ENCODE results near the gene MAP7. TPM values are rescaled to one million over a fixed set of nuclear protein-coding genes. Genes with fewer than 3 reads are reported as not detected.

MAP7 gene
- total and polyA plus RNA-seq, 2 experiments from 2014 or later: 44.7 to 49.2 TPM

- H3K9me3 Mint-ChIP-seq: no peaks in the 10 kb centered on the region
- no peak overlapping the region for H3K4me3 Mint-ChIP-seq
- no peak for ATAC-seq
- H3K36me3 ChIP-seq (ENCODE audit: insufficient read depth): no peaks in the 10 kb centered on the region
- no peak for DNase-seq (ENCODE audit: low spot score)
- no peak overlapping the region for H3K27ac ChIP-seq (ENCODE audit: low read depth)
- H3K27ac Mint-ChIP-seq: no peak overlapping the region
- H3K4me2 ChIP-seq: no peak overlapping the region
- H3K27me3 ChIP-seq (ENCODE audit: insufficient read depth): no peaks in the 10 kb centered on the region
- H3F3A ChIP-seq (replicated peaks; ENCODE audit: low read depth): 0 out of 2 replicates have a peak, but pooled peaks cover 6% of the 10 kb centered on the region
- H3K27me3 Mint-ChIP-seq (ENCODE audit: insufficient read depth, low read depth, poor library complexity): no peaks in the 10 kb centered on the region
- peaks cover 2% of the 10 kb centered on the region; the same call in 2 of the 3 replicates for H3K36me3 Mint-ChIP-seq (ENCODE audit: low read depth)
- peaks cover 100% of the 10 kb centered on the region for H3K79me2 ChIP-seq (replicated peaks; ENCODE audit: insufficient read depth)
- H3K4me1 Mint-ChIP-seq: peaks cover 58% of the 10 kb centered on the region
- H3K4me1 ChIP-seq (ENCODE audit: insufficient read depth): peaks cover 65% of the 10 kb centered on the region
- H3K9me2 ChIP-seq (ENCODE audit: insufficient read depth): no peaks in the 10 kb centered on the region
- H4K20me1 ChIP-seq (replicated peaks; ENCODE audit: insufficient read depth): peaks cover 19% of the 10 kb centered on the region
- H3K4me3 ChIP-seq: no peak overlapping the region
- no peak overlapping the region for H2AFZ ChIP-seq
- TF ChIP-seq POLR2AphosphoS5 (IDR thresholded peaks at IDR 0.05; ENCODE audit: low read depth): no peak
- TF ChIP-seq NANOG (IDR thresholded peaks at IDR 0.05; ENCODE audit: borderline replicate concordance): no peak
- TF ChIP-seq STAT1 (IDR thresholded peaks at IDR 0.05; ENCODE audit: unreplicated experiment): no peak
- TF ChIP-seq ZNF462 (CRISPR knock-in tag; IDR thresholded peaks at IDR 0.05): no peak
- TF ChIP-seq, protein P1, sequence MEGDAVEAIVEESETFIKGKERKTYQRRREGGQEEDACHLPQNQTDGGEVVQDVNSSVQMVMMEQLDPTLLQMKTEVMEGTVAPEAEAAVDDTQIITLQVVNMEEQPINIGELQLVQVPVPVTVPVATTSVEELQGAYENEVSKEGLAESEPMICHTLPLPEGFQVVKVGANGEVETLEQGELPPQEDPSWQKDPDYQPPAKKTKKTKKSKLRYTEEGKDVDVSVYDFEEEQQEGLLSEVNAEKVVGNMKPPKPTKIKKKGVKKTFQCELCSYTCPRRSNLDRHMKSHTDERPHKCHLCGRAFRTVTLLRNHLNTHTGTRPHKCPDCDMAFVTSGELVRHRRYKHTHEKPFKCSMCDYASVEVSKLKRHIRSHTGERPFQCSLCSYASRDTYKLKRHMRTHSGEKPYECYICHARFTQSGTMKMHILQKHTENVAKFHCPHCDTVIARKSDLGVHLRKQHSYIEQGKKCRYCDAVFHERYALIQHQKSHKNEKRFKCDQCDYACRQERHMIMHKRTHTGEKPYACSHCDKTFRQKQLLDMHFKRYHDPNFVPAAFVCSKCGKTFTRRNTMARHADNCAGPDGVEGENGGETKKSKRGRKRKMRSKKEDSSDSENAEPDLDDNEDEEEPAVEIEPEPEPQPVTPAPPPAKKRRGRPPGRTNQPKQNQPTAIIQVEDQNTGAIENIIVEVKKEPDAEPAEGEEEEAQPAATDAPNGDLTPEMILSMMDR (conservative IDR thresholded peaks at IDR 0.05; ENCODE audit: low read depth in 2 of 2): no peak
- no peak for TF ChIP-seq JUNB (IDR thresholded peaks at IDR 0.05; ENCODE audit: unreplicated experiment)
- no peak for TF ChIP-seq ZNF114 (CRISPR knock-in tag; IDR thresholded peaks at IDR 0.05)
- no peak for TF ChIP-seq ETS1 (IDR thresholded peaks at IDR 0.05)
- no peak for TF ChIP-seq REST (IDR thresholded peaks at IDR 0.05; ENCODE audit: unreplicated experiment)
- no peak for TF ChIP-seq EZH2phosphoT487 (IDR thresholded peaks at IDR 0.05; ENCODE audit: unreplicated experiment)
- TF ChIP-seq ZNF331 (CRISPR knock-in tag; IDR thresholded peaks at IDR 0.05; ENCODE audit: low read depth): no peak
- no peak for TF ChIP-seq EZH2 (IDR thresholded peaks at IDR 0.05; ENCODE audit: low read depth, unreplicated experiment)
- no peak for TF ChIP-seq CREB1 (CRISPR knock-in tag; IDR thresholded peaks at IDR 0.05; ENCODE audit: low read depth)
These were observed 8.8 kb downstream of the MAP7 start for GRCh38 chr6:136541395-136541794.
